ENCODE data around the gene BMERB1.
"Not testable (repeated sequence)": the region's sequence is repeated elsewhere in the genome, so short reads cannot be mapped to it uniquely, and the experiment has no call there.

Gene BMERB1

DNA sequence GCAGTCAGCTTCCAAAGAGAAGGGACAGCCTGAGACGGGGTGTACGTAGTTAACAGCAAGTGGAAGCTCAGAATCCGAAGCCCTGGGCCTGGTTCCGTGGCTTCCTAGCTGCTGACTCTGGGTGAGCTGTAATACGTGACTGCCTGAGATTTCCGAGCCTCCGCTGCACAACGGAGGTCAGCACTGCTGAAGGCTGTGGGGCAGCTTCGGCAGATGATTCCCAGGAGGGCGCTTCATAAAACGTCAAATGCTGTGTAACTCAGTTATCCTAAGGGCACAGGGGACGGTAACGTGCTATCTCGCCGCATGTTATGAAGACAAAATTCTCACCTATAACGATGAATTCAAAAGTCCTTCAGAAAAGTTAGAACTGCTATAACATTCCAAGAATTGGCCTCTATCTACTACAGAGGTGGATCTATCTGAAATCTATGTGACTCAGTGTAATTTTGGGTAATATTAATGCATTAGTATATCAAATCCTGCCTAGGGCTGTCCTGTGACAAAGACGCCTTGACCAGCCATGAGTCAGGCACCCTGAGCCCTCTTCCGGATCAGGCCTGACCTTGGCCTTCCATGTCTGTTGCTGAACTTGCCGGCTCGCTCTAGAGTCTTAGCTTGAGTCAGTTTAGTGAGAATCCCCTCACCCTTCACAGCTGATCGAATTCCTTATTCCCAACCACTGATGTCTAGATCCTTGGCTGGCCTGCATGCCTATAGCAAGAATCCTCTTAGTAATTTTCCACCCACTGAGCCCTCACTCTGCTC lies 165.1 kb downstream of the BMERB1 start:
- DNase-seq: no peak

DNA sequence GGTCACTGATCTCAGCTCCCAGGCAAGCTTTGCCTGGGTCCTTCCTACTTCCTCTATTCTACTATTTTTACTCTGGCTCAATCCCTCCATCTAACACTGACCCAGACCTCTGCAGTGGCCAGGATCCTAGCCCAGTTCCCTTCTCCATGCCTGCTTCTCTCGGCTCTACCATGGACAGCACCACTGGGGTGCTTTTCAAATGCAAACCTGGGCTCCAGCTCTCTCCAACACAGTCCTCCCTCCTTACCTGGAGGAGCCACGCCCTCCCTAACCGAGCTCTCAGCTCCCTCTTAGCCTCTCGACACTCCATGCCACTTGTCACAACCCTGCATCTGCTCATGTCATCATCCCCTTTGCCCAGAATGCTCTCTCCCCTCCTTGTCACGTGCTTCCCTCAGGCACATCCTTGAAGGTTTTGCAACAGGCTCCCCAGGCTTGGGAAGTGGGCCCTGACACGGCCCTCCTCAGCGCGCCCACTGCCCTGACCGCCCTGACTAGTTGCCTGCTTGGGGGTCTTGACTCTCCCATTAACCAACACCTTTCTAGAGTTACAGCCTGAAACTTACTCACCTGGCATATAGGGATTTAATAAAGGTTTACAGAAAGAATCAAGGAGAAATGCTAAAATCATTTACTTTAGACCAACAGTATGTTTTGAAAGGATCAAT lies 167.0 kb downstream of the BMERB1 start:
- no peak for DNase-seq

DNA sequence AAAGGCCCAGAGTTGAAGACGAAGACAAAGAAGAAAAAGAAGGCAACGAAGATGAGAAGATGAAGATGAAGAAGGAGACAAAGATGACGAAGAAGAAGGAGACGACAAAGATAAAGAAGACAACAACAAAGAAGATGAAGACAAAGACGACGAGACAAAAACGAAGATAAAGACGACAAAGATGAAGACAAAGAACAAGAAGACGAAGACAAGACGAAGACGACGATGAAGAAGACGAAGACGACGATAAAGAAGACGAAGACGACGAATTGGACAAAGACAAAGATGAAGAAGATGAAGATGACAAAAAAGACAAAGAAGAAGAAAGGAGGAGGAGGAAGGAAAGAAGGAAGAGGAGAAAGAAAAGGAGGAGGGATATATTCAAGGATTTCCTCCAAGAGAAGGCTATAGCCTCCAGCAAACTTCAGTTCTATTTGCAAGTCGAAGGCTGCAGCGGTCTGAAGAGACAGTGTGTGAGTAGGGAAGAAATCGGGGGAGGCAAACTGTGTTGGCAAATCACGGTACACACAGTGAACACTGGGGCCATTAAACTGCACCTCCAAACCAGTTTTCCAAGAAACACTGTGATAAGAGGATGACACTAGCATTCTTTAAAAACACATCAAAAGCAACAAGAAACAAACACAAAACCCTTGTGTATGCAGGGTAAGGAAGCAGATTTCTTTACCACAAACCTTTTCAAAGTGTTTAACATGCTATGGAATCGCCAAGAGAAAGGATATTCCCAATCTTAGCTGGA lies 168.1 kb downstream of the BMERB1 start:
- no peak for DNase-seq

DNA sequence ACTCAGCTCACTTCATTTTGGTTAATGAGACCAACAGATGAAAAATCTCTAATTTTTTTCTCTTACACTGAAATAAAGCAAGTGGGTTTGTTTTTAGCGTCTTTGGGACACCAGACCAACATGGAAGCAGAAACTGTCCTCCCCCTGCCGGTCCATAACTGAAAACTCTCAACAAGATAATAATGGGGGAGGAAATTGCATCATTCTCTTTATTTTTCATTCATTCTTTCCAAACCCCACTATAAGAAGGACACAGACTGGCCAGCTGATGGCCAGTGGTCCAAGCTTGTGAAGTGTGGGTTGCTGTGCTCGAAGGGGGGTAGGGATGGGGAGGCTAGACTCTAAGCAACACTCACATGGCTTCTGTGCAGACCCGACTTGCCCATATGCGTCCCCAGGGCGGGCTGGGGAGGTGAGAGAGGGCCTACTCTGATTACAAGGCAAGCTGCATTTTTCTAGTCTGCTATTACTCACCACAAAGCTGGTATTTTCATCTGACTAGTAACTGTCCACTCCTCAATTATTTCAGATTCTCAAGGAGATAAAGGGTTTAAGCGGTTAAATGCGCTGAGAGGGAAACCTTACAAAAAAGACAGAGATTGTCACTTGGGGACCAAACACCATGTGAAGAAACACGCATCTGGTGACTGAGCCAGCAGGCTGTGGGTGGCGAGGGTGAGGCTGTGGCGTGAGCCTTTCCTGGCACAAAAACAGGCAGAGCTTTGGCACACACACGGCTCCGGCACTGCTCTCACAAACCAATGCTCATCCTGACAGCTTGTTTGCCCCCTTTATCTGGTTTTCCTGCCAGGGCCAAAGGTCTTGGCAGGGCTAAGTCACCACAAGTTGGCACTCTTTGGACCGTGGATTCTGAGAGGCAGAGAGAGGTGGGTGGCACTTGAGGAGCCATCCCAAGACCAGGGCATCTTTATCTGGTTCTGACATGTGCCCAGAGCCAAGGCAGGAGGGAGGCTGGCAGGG lies 170.4 kb downstream of the BMERB1 start:
- DNase-seq: no peak

DNA sequence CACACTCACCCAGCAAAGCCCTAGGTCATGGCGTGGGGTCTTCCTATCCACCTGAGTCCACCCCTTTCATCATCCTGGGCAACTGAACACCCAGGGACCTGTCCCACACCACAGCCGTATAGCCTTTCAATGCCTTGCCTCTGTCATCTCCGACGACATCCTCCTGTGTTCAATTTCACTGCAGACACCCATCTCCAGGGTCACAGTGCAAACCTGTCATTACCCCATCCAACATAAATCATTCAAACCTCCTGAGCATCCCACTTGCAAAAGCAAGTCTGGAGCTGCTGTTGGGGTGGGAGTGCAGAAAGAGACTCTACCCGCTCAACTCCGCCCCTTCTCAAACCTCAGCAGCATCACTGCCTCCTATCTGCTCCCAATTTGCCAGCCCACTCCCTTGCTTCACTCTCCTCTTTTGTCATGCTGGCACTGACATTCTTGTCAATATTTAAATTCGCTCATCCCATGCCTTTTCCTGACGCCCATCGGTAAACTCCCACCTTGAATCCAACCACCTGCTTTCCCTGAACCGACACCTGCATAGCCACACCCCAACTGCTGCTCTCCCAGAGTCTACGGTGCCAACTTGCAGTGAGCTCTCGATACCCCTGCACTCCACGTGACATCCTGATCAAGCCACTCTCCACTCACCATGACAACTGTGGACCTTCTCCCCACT lies 171.6 kb downstream of the BMERB1 start:
- DNase-seq: no peak

DNA sequence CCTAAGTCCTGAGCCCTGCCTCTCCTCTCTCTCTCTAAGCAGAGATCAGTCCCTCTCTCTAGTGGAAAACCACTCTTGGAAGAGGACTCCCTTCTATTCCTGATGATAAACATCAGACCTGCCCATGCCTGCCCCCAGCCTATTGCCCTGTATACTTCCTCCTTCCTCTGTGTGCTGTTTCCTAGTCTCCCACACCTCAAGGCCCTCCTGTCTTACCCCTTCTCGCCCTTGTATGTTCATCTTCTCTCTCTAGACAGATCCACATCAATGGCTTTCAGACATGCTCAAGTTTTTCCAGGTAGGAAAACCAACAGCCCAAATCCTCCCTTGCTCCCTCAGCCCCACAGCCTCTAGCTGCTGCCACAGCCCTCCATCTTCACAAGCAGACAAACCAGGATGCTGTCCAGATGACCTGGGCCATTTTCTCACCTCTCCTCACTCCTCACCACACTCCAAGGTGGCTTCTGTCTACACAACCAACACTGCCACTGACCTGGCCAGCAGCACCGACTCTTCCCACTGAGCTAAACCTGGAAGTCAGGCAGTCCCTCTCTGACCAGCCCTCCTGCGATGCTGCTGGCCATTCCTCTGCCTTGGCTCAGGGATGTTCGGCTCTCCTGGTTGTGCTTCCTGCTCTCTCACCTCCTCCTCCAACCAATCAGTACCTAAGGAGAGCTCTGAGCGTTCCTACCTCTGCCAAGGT lies 172.3 kb downstream of the BMERB1 start:
- DNase-seq: no peak

DNA sequence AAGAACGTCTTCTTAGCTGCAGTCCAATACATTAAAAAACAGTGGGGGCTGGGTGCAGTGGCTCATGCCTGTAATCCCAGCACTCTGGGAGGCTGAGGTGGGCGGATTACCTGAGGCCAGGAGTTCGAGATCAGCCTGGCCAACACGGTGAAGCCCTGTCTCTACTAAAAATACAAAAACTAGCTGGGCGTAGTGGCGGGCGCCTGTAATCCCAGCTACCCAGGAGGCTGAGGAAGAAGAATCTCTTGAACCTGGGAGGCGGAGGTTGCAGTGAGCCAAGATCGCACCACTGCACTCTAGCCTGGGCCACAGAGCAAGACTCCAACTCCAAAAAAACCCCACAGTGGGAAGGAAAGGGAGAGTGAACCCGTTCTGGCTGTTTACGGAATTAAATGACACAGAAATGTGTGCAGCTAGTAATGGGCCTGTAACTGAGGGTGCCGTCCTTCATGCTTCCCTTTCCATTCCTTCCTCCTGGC lies 172.9 kb downstream of the BMERB1 start:
- DNase-seq: not testable (repeated sequence)

DNA sequence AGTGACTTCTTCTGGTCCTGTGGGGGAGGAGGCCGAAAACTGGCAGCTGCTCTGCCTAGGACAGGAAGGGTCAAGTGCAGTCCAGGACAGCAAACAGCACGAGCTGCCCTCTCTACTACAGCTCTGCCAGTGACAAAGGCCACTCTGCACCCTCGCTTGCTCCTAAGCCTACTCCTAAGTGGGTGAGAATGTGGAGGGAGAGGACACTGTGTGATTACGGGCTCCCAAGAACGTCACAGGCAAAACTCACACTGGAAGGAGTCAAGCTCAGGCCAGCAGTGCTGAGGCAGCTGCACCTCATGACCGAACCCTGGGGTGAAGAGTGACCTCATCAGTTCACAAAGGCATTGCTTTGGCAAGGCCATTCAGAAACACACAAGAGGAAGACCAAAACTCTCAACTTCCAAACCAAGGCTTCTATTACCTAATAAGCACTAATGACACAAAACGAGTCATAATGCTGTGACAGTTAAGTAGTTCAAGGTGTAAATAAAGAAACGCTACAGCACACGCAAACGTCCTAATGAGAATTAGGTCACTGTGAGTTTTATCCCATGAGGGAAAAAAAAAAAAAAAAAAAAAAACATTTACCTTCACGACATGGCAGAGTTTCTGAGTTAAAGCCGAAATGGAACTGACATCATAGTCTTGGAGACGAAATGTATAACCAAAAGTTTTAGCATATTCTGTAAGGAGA lies 173.5 kb downstream of the BMERB1 start:
- no peak for DNase-seq

DNA sequence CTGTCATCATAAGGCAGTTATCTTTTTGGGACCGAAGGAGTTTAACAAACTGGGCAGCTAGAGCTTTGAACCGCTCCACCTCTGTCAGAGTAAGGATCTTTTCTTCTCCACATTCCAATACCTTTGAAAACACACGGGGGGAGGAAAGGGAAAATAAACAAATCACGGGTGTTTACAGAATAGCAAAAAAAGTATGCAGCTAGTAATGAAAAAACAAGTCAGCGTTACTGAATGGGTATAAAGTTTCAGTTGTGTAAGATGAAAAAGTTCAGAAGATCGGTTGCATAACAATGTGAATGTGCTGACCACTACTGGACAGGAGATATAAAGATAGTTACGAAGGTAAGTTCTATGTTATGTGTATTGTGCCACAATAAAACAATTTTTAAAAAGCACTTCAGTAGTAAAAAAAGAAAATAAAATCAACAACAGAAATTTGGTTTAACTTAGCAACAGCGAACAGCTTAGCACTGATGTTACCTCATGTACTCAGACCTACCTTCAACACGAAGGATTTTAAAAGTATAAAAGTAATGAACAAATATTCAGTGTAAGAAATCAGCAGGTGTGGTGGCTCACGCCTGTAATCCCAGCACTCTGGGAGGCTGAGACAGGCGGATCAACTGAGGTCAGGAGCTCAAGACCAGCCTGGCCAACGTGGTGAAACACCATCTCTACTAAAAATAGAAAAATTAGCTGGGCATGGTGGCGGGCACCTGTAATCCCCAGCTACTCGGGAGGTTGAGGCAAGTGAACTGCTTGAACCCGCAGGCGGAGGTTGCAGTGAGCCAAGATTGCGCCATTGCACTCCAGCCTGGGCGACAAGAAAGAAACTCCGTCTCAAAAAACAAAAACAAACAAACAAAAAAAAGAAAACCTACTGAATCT lies 174.3 kb downstream of the BMERB1 start:
- no peak for DNase-seq

DNA sequence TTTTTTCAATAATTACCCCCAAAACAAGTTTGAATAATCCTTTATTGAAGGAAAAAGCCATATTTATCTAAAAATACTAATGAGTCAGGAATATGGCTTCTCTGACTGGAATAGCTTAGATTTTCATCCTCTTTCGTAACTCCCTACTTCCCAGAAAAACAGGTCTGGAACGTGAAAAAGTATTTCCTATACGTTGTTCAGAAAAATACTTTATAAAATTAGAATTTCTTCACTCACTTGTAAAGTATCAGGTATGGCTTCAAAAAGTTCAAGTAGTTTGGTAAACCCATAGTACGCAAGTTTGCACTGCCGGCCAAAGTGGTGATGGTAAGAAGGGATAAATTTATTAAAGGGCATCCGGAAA lies 174.9 kb downstream of the BMERB1 start:
- no peak for DNase-seq

DNA sequence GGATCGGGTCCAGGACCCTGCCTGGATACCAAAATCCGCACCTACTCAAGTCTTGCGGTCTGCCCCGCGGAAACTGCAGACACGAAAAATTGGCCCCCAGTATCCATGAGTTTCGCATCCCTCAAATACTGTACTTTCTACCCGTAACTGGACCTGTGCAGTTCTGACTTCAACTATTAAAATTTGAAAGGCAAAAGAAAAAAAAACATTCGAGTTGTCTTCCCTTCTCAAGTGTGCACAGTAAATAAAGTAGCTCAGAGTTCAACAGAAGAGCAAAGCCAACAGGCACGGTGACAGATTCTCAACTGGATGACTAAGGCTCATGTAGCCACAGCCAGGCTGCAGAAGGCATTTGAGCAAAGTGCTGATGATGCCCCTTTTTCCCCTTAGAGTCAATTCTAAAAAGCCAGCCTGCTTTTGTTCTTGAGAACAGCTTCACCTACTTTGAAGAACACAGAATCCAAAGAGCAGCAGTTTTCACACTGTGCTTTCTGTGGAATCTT lies 176.0 kb downstream of the BMERB1 start:
- DNase-seq: no peak

DNA sequence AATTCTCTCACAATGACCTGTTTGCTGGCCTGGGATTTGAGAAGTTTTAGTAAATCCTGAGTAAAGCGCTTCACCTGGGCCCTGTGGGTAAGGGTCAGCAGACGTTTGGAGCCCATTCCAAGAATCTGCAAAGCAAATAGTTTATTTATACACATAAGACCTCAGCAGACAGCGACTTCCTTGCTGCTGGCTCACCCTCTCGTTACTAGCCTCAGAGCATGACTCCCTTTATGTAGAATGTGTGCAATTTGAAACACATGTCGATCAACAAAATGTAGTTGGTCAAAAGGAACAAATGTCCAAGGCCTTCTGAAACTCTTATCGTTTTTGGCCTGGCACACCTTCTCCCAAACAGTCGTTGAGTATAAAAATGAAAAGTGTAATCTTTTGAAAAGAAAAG lies 177.2 kb downstream of the BMERB1 start:
- no peak for DNase-seq

DNA sequence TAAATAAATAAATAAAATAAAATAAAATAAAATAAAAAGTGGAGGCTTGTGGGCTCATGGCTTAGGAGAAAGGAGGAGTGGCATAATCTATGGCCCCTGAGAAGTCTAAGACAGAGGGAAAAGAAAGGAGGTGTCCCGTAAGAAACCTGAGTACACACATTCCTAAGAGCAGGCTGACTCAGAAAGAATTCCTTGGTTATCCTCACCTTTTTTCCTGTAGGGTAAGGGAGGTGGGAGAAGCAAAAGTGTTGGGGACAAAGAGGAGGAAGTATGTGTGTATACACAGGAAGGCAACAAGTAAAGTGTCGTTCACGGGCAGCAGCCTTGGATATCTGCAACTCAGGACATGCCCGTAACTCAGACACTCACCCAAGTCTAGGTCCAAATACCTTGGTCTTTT lies 179.3 kb downstream of the BMERB1 start:
- no peak for DNase-seq

DNA sequence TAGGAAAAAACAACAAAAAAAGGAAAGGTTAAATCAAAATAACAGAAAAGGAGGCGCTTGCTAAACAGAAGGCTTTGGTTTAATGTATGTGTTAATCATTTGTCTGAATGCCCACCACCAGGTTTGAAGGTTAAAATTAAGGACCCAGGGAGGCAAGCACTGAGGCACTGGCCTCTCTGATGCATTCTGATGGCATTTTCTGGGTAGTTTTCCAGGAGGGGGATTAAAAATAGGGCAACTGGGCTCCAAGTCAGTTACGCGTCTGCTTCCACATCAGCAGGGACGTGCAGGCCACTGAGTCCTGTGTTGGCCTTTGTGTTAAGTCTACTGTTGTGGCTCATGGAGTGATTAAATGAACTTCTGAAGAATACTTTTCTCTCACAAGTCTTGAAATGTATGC lies 181.6 kb downstream of the BMERB1 start:
- DNase-seq: no peak

DNA sequence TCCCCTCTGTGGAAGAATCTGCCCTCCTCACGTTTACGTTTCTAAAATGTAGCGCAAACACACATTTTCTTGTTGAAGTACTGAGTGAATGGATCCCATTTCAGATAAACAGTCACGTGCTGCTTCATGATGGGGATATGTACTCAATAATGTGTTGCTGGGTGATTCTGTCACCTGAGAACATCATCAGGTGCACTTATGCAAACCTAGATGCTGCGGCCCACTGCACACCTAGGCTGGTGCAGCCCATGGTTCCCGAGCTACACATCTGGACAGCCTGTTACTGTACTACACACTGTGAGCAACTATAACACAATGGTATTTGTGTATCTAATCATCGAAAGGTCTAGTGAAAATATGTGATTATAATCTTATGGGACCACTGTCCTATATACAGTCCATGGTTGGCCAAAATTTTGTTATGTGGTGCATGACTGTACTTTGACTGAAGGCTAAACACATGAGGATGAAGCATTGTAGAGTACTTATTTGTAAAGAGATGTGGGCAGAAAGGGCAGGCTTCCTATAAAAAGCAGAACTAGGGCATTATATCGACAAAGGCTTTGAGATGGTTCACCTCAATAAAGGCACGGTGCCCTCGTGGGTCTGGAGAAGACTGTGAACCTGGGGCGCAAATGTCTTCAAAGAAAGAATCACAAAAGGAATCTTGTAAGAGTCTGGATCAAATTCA lies 182.2 kb downstream of the BMERB1 start:
- no peak for DNase-seq

DNA sequence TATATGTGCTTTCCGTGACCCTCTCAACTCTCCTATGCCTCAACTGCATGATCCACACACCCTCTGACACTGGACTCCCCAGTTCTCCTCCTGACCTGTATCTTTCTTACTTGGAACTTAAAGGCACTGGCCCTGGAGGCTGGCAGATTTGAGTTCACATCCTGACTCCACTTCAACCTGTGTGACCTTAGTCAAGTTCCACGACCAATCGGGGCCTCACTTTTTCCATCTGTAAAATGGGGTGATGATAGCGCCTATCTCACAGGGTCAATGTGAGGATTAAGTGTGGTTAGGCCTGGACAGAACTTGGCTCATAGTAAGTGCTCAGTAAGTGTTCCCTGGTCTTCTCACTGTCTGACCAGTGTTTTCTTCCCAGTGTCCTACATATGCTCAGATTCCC lies 183.5 kb downstream of the BMERB1 start:
- no peak for DNase-seq

DNA sequence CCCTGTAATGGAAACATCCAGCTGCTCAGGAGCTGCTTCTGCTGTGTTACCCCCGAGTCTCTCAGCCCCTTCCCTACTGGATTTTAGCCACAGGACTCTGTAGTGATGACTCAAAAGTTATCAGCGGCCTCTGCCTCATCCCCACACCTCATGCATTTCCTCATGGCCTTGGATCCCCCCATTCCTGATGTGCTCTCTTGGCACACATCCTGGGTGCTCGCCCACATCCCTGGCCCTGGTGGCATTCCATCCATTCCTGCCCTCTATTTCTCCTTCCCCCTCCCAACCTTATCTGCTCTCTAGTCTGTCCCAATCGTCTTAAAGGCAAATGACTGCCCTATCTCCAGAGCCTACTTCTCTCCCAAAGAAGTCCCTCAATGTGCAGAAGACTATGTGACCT lies 184.0 kb downstream of the BMERB1 start:
- no peak for DNase-seq

DNA sequence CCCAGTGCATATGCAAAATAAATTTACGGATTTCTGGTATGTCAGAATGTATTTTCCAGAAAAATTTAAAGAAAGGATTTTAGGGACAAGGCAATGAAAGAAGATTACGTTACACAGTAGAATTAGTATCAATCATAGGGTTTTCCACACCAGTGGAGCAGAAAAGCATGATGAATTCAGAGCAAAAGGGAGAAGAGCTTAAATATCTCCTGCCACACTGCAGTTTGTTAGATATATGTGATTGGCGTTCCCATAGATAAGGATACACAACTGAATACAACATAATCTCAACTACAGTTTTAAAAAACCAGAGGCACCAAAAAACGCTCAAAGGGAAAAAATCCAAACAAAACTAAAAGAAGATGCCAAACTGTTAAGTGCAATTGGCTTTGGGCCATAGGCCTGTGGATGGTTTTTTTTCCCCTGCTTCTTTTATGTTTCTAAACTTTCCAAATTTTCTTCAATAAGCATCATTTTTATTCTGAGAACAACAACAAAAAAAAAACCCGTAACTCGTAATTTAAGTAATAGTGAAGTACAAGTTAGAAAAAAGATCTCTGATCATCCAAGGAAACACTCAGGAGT lies 186.3 kb downstream of the BMERB1 start:
- no peak for DNase-seq
